Epithelial cell of esophagus (primary cell): ENCODE measurements around the gene TFEB.

ENCODE experiments used
- DNase-seq: peaks from one replicate; pipeline ENCODE4 v3.0.0; 2010; ENCODE audit warnings: low read depth
- H3K4me3 ChIP-seq: 2 replicates; pipeline ENCODE4 v1.5.1; 2011; ENCODE audit warnings: mild to moderate bottlenecking, low read length, control low read depth
- CTCF ChIP-seq: IDR thresholded peaks from 2 replicates; pipeline ENCODE4 v1.5.1; 2011; ENCODE audit warnings: low read depth, mild to moderate bottlenecking, low read length, control low read depth, inconsistent platforms; ENCODE audit not compliant: insufficient read depth; ENCODE audit errors: missing control alignments

TFEB gene

GRCh38 chr6:41735427-41736185 lies at the start of gene TFEB:
TSS of gene TFEB (minus strand) at chr6:41735608. CDS start at chr6:41691213, 44,395 bp downstream.
- DNase-seq: peak; percentile 92
- TF ChIP-seq CTCF: peak; percentile 69
- peak within 1 kb of the TSS; percentile 68 for H3K4me3 ChIP-seq

- no peak for TF ChIP-seq CTCF
- no peak overlapping the region for H3K4me3 ChIP-seq
- DNase-seq: peak; percentile 57
These were observed 49.3 kb upstream of the TFEB start for GRCh38 chr6:41784581-41785171.

- DNase-seq: no peak
- no peak overlapping the region for H3K4me3 ChIP-seq
- no peak for TF ChIP-seq CTCF
These were observed 47.8 kb upstream of the TFEB start for GRCh38 chr6:41783106-41783780.

GRCh38 chr6:41781366-41781730 lies 45.9 kb upstream of the TFEB start:
- DNase-seq: no peak
- peak overlapping the region; percentile 66 for H3K4me3 ChIP-seq
- no peak for TF ChIP-seq CTCF

- DNase-seq: peak; percentile 40
- no peak for TF ChIP-seq CTCF
- H3K4me3 ChIP-seq: peak within 1 kb of the TSS; percentile 66
These were observed 45.4 kb upstream of the TFEB start, which contains the start of gene PRICKLE4 for GRCh38 chr6:41780551-41781365. TSS of gene PRICKLE4 (plus strand) at chr6:41780782. CDS start at chr6:41783474, 2,692 bp downstream.

GRCh38 chr6:41779788-41780550 lies 44.6 kb upstream of the TFEB start, which contains the start of gene FRS3:
TSS of gene FRS3 (minus strand) at chr6:41779900. CDS start at chr6:41776987, 2,913 bp downstream.
- TF ChIP-seq CTCF: peak; percentile 77
- H3K4me3 ChIP-seq: peak within 1 kb of the TSS; percentile 66
- DNase-seq: peak; percentile 87
